Esophagus muscularis mucosa (tissue), 4 donors: ENCODE measurements around the gene SF3B1. TPM values are rescaled to one million over a fixed set of nuclear protein-coding genes. Genes with fewer than 3 reads are reported as not detected.
A peak's percentile ranks its signal among the peaks of the same experiment; 100 is the strongest.
"Not testable (repeated sequence)": the region's sequence is repeated elsewhere in the genome, so short reads cannot be mapped to it uniquely, and the experiment has no call there.

Experiments
- DNase-seq: peaks from one replicate; pipeline ENCODE4 v3.0.0-alpha.2; 2017; ENCODE audit errors: extremely low spot score
- H3K27ac ChIP-seq, 4 donors: fragments of 200-600 bp; sonication (generic); replicated peaks in 1 of 4; 1 replicate in 3 of 4; 2 replicates in 1 of 4; pipeline ENCODE4 v1.5.1; 2016 to 2019; ENCODE audit warnings: mild to moderate bottlenecking in 1 of 4
- H3K27me3 ChIP-seq, 4 donors: fragments of 200-600 bp; sonication (generic); one replicate each; pipeline versions ENCODE4 v1.5.1 to v1.6.0; 2016 to 2019
- H3K36me3 ChIP-seq, 4 donors: fragments of 200-600 bp; sonication (generic); one replicate each; pipeline ENCODE4 v1.5.1; 2016 to 2019
- H3K4me1 ChIP-seq, 4 donors: fragments of 200-600 bp; sonication (generic); one replicate each; pipeline ENCODE4 v1.5.1; 2016 to 2019
- H3K4me3 ChIP-seq, 4 donors: fragments of 200-600 bp; sonication (generic); 1 replicate in 2 of 4; 2 replicates in 2 of 4; pipeline ENCODE4 v1.5.1; 2016 to 2019; ENCODE audit warnings: mild to moderate bottlenecking in 4 of 4, moderate library complexity in 1 of 4
- H3K9me3 ChIP-seq, 4 donors: fragments of 200-600 bp; sonication (generic); 1 replicate in 3 of 4; 2 replicates in 1 of 4; pipeline ENCODE4 v1.5.1; 2016 to 2019
- CTCF ChIP-seq, 3 experiments: fragments of 200-600 bp in 2 of 3; fragments of 450-650 bp in 1 of 3; sonication (generic) in 2 of 3; IDR thresholded peaks; one replicate each; pipeline ENCODE4 v1.5.1; 2017 to 2019; ENCODE audit warnings: antibody characterized with exemption in 3 of 3, mild to moderate bottlenecking in 2 of 3, moderate library complexity in 1 of 3
- EP300 ChIP-seq: sonication (generic); formaldehyde crosslinking; IDR thresholded peaks from one replicate; pipeline ENCODE4 v1.6.1; 2017; ENCODE audit warnings: antibody characterized with exemption
- POLR2A ChIP-seq: fragments of 450-650 bp; IDR thresholded peaks from one replicate; pipeline ENCODE4 v1.6.1; 2017; ENCODE audit warnings: antibody characterized with exemption, moderate library complexity, mild to moderate bottlenecking, low read depth
- POLR2AphosphoS5 ChIP-seq, 2 donors: sonication (generic); formaldehyde crosslinking; IDR thresholded peaks; one replicate each; pipeline ENCODE4 v1.6.1; 2017; ENCODE audit warnings: antibody characterized with exemption in 2 of 2
- WGBS: methylation state at CpG from one replicate; pipeline ENCODE4 v1.1.5; 2018; 5-methylcytosine and 5-hydroxymethylcytosine counted together
- intact Hi-C: fragments of 100-400 bp; cut with DNase I; formaldehyde crosslinking; loops from one replicate; pipeline ENCODE4 v1.15.1; 2023
- small RNA-seq, 3 donors: library from RNA; depleted of rRNA; stranded (forward); fragments of <200 nt; gene quantifications; one replicate each; pipeline ENCODE3, GENCODE V24; 2016
- total RNA-seq, 4 donors: library from RNA; depleted of rRNA; stranded (reverse); fragments of >200 nt; gene quantifications; one replicate each; pipeline versions ENCODE4 v1.1.0 to v1.2.1, GENCODE V29; 2016

The SF3B1 gene
- total RNA-seq, 4 donors from 2014 or later: 91.5 to 223 (median 130) TPM

- Histone ChIP-seq H3K36me3 (no peaks in the 10 kb centered on the region), H3K4me3 (no peak overlapping the region), H3K27ac (no peak overlapping the region), H3K4me1 (no peaks in the 10 kb centered on the region), H3K9me3 (no peaks in the 10 kb centered on the region), H3K27me3 (no peaks in the 10 kb centered on the region)
- intact Hi-C loops: no loop called here
- WGBS: 87% methylated on average over 2 of the region's 2 CpGs
- no peak for DNase-seq
- TF ChIP-seq EP300: no peak
- no peak for TF ChIP-seq POLR2A
- TF ChIP-seq CTCF (IDR thresholded peaks at IDR 0.05): no peak
- TF ChIP-seq POLR2AphosphoS5 (IDR thresholded peaks at IDR 0.05): no peak
Measured at GRCh38 chr2:197349699-197350098, 85.1 kb downstream of the SF3B1 start.

GRCh38 chr2:197348721-197349360, 86.0 kb downstream of the SF3B1 start:
- Histone ChIP-seq H3K4me3 (no peak overlapping the region), H3K27ac (no peak overlapping the region), H3K9me3 (no peaks in the 10 kb centered on the region), H3K27me3 (no peaks in the 10 kb centered on the region), H3K36me3 (no peaks in the 10 kb centered on the region), H3K4me1 (no peaks in the 10 kb centered on the region)
- intact Hi-C loops: no loop called here
- 68% methylated on average over 5 of the region's 5 CpGs for WGBS
- TF ChIP-seq POLR2A (no peak), EP300 (no peak), POLR2AphosphoS5 (IDR thresholded peaks at IDR 0.05) (no peak), CTCF (IDR thresholded peaks at IDR 0.05) (no peak)
- peak; percentile 78 for DNase-seq

GRCh38 chr2:197345846-197346370, 88.9 kb downstream of the SF3B1 start:
- whole genome bisulfite sequencing: 92% methylated on average over 5 of the region's 5 CpGs
- intact Hi-C loops: no loop called here
- no peaks in the 10 kb centered on the region for H3K36me3 ChIP-seq
- no peak overlapping the region for H3K27ac ChIP-seq
- H3K4me3 ChIP-seq: no peak overlapping the region
- no peaks in the 10 kb centered on the region for H3K27me3 ChIP-seq
- no peaks in the 10 kb centered on the region for H3K9me3 ChIP-seq
- no peak for TF ChIP-seq POLR2A
- TF ChIP-seq CTCF (IDR thresholded peaks at IDR 0.05): no peak
- no peak for TF ChIP-seq EP300
- no peaks in the 10 kb centered on the region for H3K4me1 ChIP-seq
- peak; percentile 75 for DNase-seq

GRCh38 chr2:197343968-197344367, 90.9 kb downstream of the SF3B1 start:
- H3K27ac ChIP-seq, H3K4me1 ChIP-seq, H3K36me3 ChIP-seq, intact Hi-C loops, H3K4me3 ChIP-seq, H3K9me3 ChIP-seq, H3K27me3 ChIP-seq: not testable (repeated sequence)
- 85% methylated on average over 5 of the region's 5 CpGs for WGBS
- DNase-seq: peak; percentile 57

GRCh38 chr2:197340591-197340990, 94.2 kb downstream of the SF3B1 start:
- Histone ChIP-seq H3K27ac (no peak overlapping the region), H3K36me3 (no peaks in the 10 kb centered on the region), H3K4me1 (no peaks in the 10 kb centered on the region), H3K9me3 (no peaks in the 10 kb centered on the region), H3K4me3 (no peak overlapping the region), H3K27me3 (no peaks in the 10 kb centered on the region)
- TF ChIP-seq POLR2AphosphoS5 (IDR thresholded peaks at IDR 0.05): no peak
- TF ChIP-seq CTCF (IDR thresholded peaks at IDR 0.05): no peak
- TF ChIP-seq EP300: no peak
- no peak for TF ChIP-seq POLR2A
- intact Hi-C loops: no loop called here
- peak; percentile 53 for DNase-seq
- 99% methylated on average over 5 of the region's 5 CpGs for WGBS

Small RNAs within 50 kb of the gene (small RNA-seq; reads per million reads assigned to genes)
- gene RF00394: 0 reads per million in 3 donors
- gene RNU6-1029P: 0 reads per million in 3 donors

Other genes starting within 250 kb of the SF3B1 start
- gene ANKRD44, start 124.2 kb downstream of the SF3B1 start, total RNA-seq: 10 to 100 TPM; 41.4 to 76.6 (median 48.1) TPM
- gene COQ10B, start 18.5 kb upstream of the SF3B1 start, total RNA-seq: 10 to 100 TPM; 27.0 to 58.8 (median 43.8) TPM
- gene HSPD1, start 64.8 kb upstream of the SF3B1 start, total RNA-seq: 100 to 1,000 TPM in 3 of 4 donors, 10 to 100 TPM in 1; 84.7 to 142 (median 115) TPM
- gene HSPE1, start 65.4 kb upstream of the SF3B1 start, total RNA-seq: 10 to 100 TPM; 46.7 to 93.4 (median 65.2) TPM
- gene MOB4, start 81.0 kb upstream of the SF3B1 start, total RNA-seq: 10 to 100 TPM; 26.7 to 43.5 (median 39.3) TPM
- gene RFTN2, start 240.6 kb upstream of the SF3B1 start, total RNA-seq: 1 to 10 TPM; 5.0 to 7.4 (median 6.1) TPM